ENCODE measurements around the gene B4GALT5.

B4GALT5 gene

DNA sequence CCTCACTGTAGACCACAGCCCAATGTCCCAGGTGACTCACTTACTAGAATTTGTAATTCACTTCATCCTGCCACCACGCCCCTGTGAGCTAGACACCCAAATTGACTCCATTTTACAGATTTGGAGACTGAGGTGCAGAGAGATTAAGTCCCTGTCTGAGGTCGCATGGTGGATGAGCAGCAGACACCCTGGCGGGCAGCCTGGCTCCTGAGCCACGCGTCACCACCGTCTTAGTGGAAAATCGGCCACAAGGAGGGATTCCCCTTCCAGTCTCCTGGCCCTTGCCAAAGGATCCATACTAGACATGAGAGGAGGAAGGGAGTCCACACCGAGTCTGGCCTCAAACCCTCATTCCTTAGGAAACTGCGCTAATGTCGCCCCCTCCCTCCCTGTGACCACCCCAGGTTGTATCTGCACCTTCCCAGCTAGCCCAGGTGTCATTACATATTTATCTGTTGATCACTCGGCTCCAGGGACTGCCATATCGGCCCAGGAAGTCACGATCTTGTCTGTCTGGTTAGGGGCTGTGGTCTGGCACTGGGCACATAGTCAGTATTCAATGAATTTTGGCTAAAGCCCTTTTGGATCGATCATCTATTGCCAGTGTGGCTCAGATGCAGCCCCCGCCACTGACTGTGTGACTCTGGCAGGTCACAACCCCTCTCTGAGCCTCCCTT lies 120.1 kb downstream of the B4GALT5 start:
- Histone ChIP-seq H3K4me2 (ENCODE audit: low read depth, low read length, poor library complexity, severe bottlenecking) (no peak overlapping the region), H2AFZ (ENCODE audit: low read length) (no peak overlapping the region), H3K36me3 (ENCODE audit: insufficient read depth, low read length) (no peaks in the 10 kb centered on the region), H3K9me3 (ENCODE audit: insufficient read depth, low read depth, low read length) (no peaks in the 10 kb centered on the region), H3K79me2 (ENCODE audit: insufficient read depth, low read length) (no peaks in the 10 kb centered on the region), H3K4me3 (ENCODE audit: low read length, poor library complexity, severe bottlenecking) (no peak overlapping the region), H3K27me3 (ENCODE audit: insufficient read depth, low read length, poor library complexity, severe bottlenecking) (no peaks in the 10 kb centered on the region), H3K4me1 (ENCODE audit: insufficient read depth, low read length, poor library complexity, severe bottlenecking) (peaks cover 10% of the 10 kb centered on the region), H4K20me1 (ENCODE audit: insufficient read depth, low read length, poor library complexity, severe bottlenecking) (no peaks in the 10 kb centered on the region), H3K9ac (ENCODE audit: low read depth, low read length, poor library complexity, severe bottlenecking) (no peak overlapping the region), H3F3A (ENCODE audit: low read depth) (no peaks in the 10 kb centered on the region), H3K9me2 (replicated peaks; ENCODE audit: low read depth, low read length) (no peaks in the 10 kb centered on the region)
- TF ChIP-seq EZH2phosphoT487 (IDR thresholded peaks at IDR 0.05; ENCODE audit: borderline replicate concordance) (no peak), CTCF (conservative IDR thresholded peaks at IDR 0.05; ENCODE audit: low read length) (no peak)

- Histone ChIP-seq H4K20me1 (ENCODE audit: insufficient read depth, low read length, poor library complexity, severe bottlenecking) (no peaks in the 10 kb centered on the region), H2AFZ (ENCODE audit: low read length) (no peak overlapping the region), H3K79me2 (ENCODE audit: insufficient read depth, low read length) (no peaks in the 10 kb centered on the region), H3K9me3 (ENCODE audit: insufficient read depth, low read depth, low read length) (no peaks in the 10 kb centered on the region), H3K27me3 (ENCODE audit: insufficient read depth, low read length, poor library complexity, severe bottlenecking) (no peaks in the 10 kb centered on the region), H3K4me2 (ENCODE audit: low read depth, low read length, poor library complexity, severe bottlenecking) (no peak overlapping the region), H3K4me1 (ENCODE audit: insufficient read depth, low read length, poor library complexity, severe bottlenecking) (peaks cover 10% of the 10 kb centered on the region), H3K9me2 (replicated peaks; ENCODE audit: low read depth, low read length) (no peaks in the 10 kb centered on the region), H3K36me3 (ENCODE audit: insufficient read depth, low read length) (no peaks in the 10 kb centered on the region), H3K9ac (ENCODE audit: low read depth, low read length, poor library complexity, severe bottlenecking) (no peak overlapping the region), H3K4me3 (ENCODE audit: low read length, poor library complexity, severe bottlenecking) (no peak overlapping the region), H3F3A (ENCODE audit: low read depth) (no peaks in the 10 kb centered on the region)
- no peak for TF ChIP-seq CTCF (conservative IDR thresholded peaks at IDR 0.05; ENCODE audit: low read length)
- no peak for TF ChIP-seq EZH2phosphoT487 (IDR thresholded peaks at IDR 0.05; ENCODE audit: borderline replicate concordance)
Observed at GRCh38 chr20:49592120-49592519, 121.6 kb downstream of the B4GALT5 start.

DNA sequence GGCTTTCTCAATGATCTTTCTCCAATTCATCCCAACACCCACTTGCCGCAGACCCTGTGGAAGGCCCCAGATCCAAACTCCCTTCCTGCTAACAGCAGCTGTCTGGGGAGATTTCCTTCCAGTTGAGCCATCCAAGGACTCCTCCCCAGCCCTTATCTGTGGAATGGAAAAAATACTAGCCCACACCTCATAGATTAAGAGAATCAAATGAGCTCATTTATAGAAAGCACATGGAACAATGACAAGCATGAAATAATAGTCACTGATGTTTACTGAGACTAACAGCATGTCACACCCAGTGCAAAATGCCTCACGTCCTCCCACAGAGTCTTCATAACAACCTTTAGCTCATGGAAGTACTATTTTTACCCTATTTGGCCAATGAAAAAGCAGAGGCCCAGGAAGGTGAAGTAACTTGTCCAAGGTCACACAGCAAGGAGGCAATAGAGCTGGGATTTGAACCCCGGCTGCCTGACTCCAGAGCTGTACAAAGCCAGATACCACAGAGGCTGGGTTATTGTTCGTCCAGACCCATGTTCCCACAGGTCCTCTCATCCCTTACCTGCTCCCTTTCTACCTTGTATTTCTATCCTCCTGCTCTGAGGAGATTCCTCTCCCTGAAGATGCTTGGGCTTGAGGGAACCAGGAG lies 122.3 kb downstream of the B4GALT5 start:
- H3K9ac ChIP-seq (ENCODE audit: low read depth, low read length, poor library complexity, severe bottlenecking): no peak overlapping the region

More for the DNA sequence above, 122.3 kb downstream of the B4GALT5 start:
- Histone ChIP-seq H3F3A (ENCODE audit: low read depth) (no peaks in the 10 kb centered on the region), H3K9me3 (ENCODE audit: insufficient read depth, low read depth, low read length) (no peaks in the 10 kb centered on the region), H3K9me2 (replicated peaks; ENCODE audit: low read depth, low read length) (no peaks in the 10 kb centered on the region), H2AFZ (ENCODE audit: low read length) (no peak overlapping the region), H3K4me2 (ENCODE audit: low read depth, low read length, poor library complexity, severe bottlenecking) (no peak overlapping the region), H3K79me2 (ENCODE audit: insufficient read depth, low read length) (no peaks in the 10 kb centered on the region), H3K4me3 (ENCODE audit: low read length, poor library complexity, severe bottlenecking) (no peak overlapping the region), H3K4me1 (ENCODE audit: insufficient read depth, low read length, poor library complexity, severe bottlenecking) (peaks cover 9% of the 10 kb centered on the region), H4K20me1 (ENCODE audit: insufficient read depth, low read length, poor library complexity, severe bottlenecking) (no peaks in the 10 kb centered on the region), H3K36me3 (ENCODE audit: insufficient read depth, low read length) (no peaks in the 10 kb centered on the region), H3K27me3 (ENCODE audit: insufficient read depth, low read length, poor library complexity, severe bottlenecking) (no peaks in the 10 kb centered on the region)
- TF ChIP-seq CTCF (conservative IDR thresholded peaks at IDR 0.05; ENCODE audit: low read length) (no peak), EZH2phosphoT487 (IDR thresholded peaks at IDR 0.05; ENCODE audit: borderline replicate concordance) (no peak)

All from Loucy (cell line).